Colonic mucosa (tissue), 4 donors: Measurements from ENCODE around the gene PAPOLA. TPM values are rescaled to one million over a fixed set of nuclear protein-coding genes. Genes with fewer than 3 reads are reported as not detected.

Experiments
- DNase-seq: peaks from one replicate; pipeline ENCODE4 v3.0.0-alpha.2; 2020
- H3K27ac ChIP-seq: fragments of 200-600 bp; one replicate; pipeline ENCODE4 v1.8.0; 2021
- H3K27me3 ChIP-seq: fragments of 200-600 bp; one replicate; pipeline ENCODE4 v1.8.0; 2021
- H3K36me3 ChIP-seq: fragments of 200-600 bp; one replicate; pipeline ENCODE4 v1.8.0; 2021
- H3K4me1 ChIP-seq: fragments of 200-600 bp; one replicate; pipeline ENCODE4 v1.8.0; 2021; ENCODE audit warnings: mild to moderate bottlenecking
- H3K4me3 ChIP-seq: fragments of 200-600 bp; one replicate; pipeline ENCODE4 v1.8.0; 2021
- H3K9ac ChIP-seq, 2 donors: one replicate each; pipeline ENCODE4 v1.7.0; 2013; ENCODE audit warnings: control low read depth in 2 of 2, low read depth in 2 of 2, low read length in 2 of 2
- H3K9me3 ChIP-seq: fragments of 200-600 bp; one replicate; pipeline ENCODE4 v1.8.0; 2021
- CTCF ChIP-seq: fragments of 200-600 bp; IDR thresholded peaks from one replicate; pipeline ENCODE4 v1.8.0; 2022; ENCODE audit warnings: antibody characterized with exemption, mild to moderate bottlenecking
- intact Hi-C: fragments of 100-400 bp; cut with DNase I; formaldehyde crosslinking; loops from one replicate; pipeline ENCODE4 v1.14.1; 2022
- total RNA-seq, 2 donors: library from RNA; stranded (reverse); fragmentation: NEBNext Ultra II Directional in 1 of 2; extraction: Animal tissue kit (Norgen Biotek cat#: 25700) in 1 of 2; gene quantifications; one replicate each; pipeline ENCODE4 v1.2.1, GENCODE V29; 2021
- donor health status: healthy.
- donor health status: DM: no; HTN: no; CAD: no.
- donor health status: DM: no; HTN: no; CAD: no.

The PAPOLA gene
- total RNA-seq, 2 donors from 2014 or later, result 176 to 196 TPM

GRCh38 chr14:96481731-96482314 is 20.4 kb upstream of the PAPOLA start:
- DNase-seq, result no peak
- no peak overlapping the region for H3K9ac ChIP-seq
- H3K4me3 ChIP-seq, result no peak overlapping the region
- no peaks in the 10 kb centered on the region for H3K27me3 ChIP-seq
- no peaks in the 10 kb centered on the region for H3K36me3 ChIP-seq
- H3K27ac ChIP-seq, result no peak overlapping the region
- H3K4me1 ChIP-seq, result no peaks in the 10 kb centered on the region
- no peak for TF ChIP-seq CTCF
- H3K9me3 ChIP-seq, result no peaks in the 10 kb centered on the region
- intact Hi-C loops, result no loop called here

GRCh38 chr14:96482986-96483385 is 19.2 kb upstream of the PAPOLA start:
- Histone ChIP-seq H3K9me3 (no peaks in the 10 kb centered on the region), H3K9ac (no peak overlapping the region), H3K36me3 (no peaks in the 10 kb centered on the region), H3K27me3 (no peaks in the 10 kb centered on the region), H3K4me3 (no peak overlapping the region), H3K4me1 (no peaks in the 10 kb centered on the region), H3K27ac (no peak overlapping the region)
- intact Hi-C loops, result no loop called here
- DNase-seq, result no peak
- no peak for TF ChIP-seq CTCF

GRCh38 chr14:96484399-96484798 is 17.8 kb upstream of the PAPOLA start:
- intact Hi-C loops, result no loop called here
- no peak for DNase-seq
- Histone ChIP-seq H3K36me3 (no peaks in the 10 kb centered on the region), H3K27ac (no peak overlapping the region), H3K27me3 (no peaks in the 10 kb centered on the region), H3K9me3 (no peaks in the 10 kb centered on the region), H3K4me1 (no peaks in the 10 kb centered on the region), H3K9ac (no peak overlapping the region), H3K4me3 (no peak overlapping the region)
- TF ChIP-seq CTCF, result no peak

- Histone ChIP-seq H3K9ac (no peak overlapping the region), H3K9me3 (no peaks in the 10 kb centered on the region), H3K27me3 (no peaks in the 10 kb centered on the region), H3K36me3 (no peaks in the 10 kb centered on the region), H3K4me3 (no peak overlapping the region), H3K4me1 (no peaks in the 10 kb centered on the region), H3K27ac (no peak overlapping the region)
- no peak for DNase-seq
- no peak for TF ChIP-seq CTCF
- intact Hi-C loops, result no loop called here
These were observed 15.5 kb upstream of the PAPOLA start for GRCh38 chr14:96486705-96487104.

GRCh38 chr14:96489327-96489726 is 12.9 kb upstream of the PAPOLA start:
- intact Hi-C loops, result no loop called here
- no peak for TF ChIP-seq CTCF
- H3K9ac ChIP-seq, result no peak overlapping the region

More at GRCh38 chr14:96489327-96489726, 12.9 kb upstream of the PAPOLA start:
- H3K27ac ChIP-seq, result no peak overlapping the region
- no peaks in the 10 kb centered on the region for H3K27me3 ChIP-seq
- DNase-seq, result no peak
- H3K4me3 ChIP-seq, result no peak overlapping the region
- H3K4me1 ChIP-seq, result no peaks in the 10 kb centered on the region
- no peaks in the 10 kb centered on the region for H3K9me3 ChIP-seq
- no peaks in the 10 kb centered on the region for H3K36me3 ChIP-seq
